C4-2B (cell line): ENCODE results near the gene HAGH.

Experiments used
- ZFX ChIP-seq: fragments of 450-650 bp; IDR thresholded peaks from 2 replicates; pipeline ENCODE4 v1.6.1; 2017
- TF ChIP-seq, protein P1 (sequence below): fragments of 450-650 bp; conservative IDR thresholded peaks from 2 replicates; pipeline ENCODE4 v1.5.1; 2017; ENCODE audit warnings: mild to moderate bottlenecking

DNA sequence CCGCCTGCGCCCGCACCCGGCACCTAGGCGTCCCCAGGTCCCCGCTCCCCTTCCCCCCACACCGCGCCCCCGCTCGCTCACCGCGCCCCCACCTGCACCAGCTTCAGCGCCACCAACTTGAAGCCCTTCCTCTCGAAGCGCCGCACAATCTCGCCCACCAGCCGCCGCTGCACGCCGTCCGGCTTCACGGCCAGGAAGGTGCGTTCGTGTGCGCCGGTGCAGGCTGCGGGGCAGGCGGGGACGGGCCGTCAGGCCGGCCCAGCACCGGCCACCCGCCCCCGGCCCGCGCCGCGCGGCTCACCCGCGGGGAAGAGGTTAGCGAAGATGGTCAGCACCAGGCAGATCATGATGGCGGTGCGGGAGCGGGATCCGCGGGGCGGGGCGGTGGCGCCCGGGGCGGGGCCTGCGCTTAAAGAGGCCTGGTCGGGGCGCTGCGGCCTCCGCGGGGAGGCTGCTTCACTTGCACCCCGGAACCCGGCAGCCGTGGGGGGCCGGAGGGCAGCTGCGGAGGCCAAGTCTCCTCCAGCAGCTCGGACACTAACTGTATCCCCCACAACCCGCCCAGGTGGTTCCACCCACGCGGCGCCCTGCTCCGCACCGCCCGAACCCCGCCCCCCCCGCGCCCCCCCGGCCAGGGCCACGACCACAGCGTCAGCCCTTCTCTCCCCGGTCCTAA, 55.3 kb downstream of the HAGH start, which contains the start of gene NME3:
- TF ChIP-seq, protein P1, sequence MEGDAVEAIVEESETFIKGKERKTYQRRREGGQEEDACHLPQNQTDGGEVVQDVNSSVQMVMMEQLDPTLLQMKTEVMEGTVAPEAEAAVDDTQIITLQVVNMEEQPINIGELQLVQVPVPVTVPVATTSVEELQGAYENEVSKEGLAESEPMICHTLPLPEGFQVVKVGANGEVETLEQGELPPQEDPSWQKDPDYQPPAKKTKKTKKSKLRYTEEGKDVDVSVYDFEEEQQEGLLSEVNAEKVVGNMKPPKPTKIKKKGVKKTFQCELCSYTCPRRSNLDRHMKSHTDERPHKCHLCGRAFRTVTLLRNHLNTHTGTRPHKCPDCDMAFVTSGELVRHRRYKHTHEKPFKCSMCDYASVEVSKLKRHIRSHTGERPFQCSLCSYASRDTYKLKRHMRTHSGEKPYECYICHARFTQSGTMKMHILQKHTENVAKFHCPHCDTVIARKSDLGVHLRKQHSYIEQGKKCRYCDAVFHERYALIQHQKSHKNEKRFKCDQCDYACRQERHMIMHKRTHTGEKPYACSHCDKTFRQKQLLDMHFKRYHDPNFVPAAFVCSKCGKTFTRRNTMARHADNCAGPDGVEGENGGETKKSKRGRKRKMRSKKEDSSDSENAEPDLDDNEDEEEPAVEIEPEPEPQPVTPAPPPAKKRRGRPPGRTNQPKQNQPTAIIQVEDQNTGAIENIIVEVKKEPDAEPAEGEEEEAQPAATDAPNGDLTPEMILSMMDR: no peak
- peak; percentile 41; the same call in 1 of the 2 replicates for TF ChIP-seq ZFX
